ENCODE data around the gene NHSL1.

Gene NHSL1

DNA sequence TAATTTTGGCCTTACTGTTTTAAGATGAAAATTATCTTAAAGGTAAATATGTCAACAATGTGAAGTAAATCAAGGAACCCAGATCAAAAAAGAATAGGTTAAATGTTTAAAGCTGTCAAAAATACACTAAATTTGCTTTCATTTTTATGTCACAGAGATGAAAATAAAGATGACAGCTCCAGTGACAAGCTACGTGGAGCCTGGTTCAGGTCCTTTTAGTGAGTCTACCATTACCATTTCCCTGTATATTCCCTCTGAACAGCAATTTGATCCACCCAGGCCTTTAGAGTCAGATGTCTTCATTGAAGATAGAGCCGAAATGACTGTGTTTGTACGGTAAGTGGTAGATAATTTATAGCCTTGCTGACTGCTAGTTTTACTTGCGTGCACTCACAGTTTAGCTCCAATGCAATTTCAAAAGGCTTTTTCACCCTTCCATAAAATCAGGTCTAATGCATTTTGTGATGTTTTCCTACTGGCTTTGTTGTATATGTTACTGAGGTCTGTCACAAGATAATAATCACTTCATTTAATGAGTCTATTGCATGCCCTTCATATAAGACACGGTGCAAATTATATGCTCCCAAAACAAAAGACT lies 93.4 kb downstream of the NHSL1 start:
- Histone ChIP-seq H3K4me3 (ENCODE audit: low read length) (peak overlapping the region; percentile 94), H3K9me3 (ENCODE audit: control insufficient read depth, low read length) (no peaks in the 10 kb centered on the region), H3K4me1 (ENCODE audit: control insufficient read depth, insufficient read depth, low read length) (peaks cover 50% of the 10 kb centered on the region), H3K9ac (ENCODE audit: low read length) (peak overlapping the region; percentile 96), H3K36me3 (ENCODE audit: control insufficient read depth, insufficient read depth, low read length, severe bottlenecking) (peaks cover 44% of the 10 kb centered on the region), H3K27me3 (replicated peaks; ENCODE audit: control insufficient read depth, insufficient read depth, low read length) (no peaks in the 10 kb centered on the region)
- no peak for DNase-seq (ENCODE audit: low read depth)

DNA sequence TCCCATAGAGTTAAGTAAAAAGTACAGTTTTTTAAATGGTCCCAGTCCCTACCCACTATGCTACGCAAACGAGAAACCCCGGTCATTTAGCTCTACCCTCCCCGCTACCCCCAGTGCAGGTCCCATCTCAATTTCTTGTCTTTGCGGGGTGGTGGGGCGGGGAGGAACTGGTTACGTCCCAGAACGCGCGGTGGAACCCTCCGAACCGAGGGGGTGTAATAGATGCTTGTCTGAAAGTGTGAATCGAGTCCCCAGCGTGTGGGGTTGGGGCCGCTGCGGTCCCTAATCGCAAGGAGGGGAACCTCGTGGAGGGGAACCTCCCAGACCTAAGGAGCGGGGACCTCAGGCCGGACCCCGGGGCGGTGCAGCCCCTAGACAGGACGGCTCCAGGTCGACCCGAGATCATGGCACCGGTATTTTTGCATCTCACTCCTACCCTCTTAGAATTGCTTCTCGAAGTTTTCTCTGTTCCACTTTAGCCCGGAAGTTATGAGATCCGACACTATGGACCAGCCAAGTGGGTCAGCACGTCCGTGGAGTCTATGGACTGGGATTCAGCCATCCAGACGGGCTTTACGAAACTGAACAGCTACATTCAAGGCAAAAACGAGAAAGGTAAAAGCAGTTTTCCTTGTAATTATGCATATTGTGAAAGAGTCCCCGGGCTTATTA lies 94.5 kb downstream of the NHSL1 start:
- H3K36me3 ChIP-seq (ENCODE audit: control insufficient read depth, insufficient read depth, low read length, severe bottlenecking): peaks cover 38% of the 10 kb centered on the region

DNA sequence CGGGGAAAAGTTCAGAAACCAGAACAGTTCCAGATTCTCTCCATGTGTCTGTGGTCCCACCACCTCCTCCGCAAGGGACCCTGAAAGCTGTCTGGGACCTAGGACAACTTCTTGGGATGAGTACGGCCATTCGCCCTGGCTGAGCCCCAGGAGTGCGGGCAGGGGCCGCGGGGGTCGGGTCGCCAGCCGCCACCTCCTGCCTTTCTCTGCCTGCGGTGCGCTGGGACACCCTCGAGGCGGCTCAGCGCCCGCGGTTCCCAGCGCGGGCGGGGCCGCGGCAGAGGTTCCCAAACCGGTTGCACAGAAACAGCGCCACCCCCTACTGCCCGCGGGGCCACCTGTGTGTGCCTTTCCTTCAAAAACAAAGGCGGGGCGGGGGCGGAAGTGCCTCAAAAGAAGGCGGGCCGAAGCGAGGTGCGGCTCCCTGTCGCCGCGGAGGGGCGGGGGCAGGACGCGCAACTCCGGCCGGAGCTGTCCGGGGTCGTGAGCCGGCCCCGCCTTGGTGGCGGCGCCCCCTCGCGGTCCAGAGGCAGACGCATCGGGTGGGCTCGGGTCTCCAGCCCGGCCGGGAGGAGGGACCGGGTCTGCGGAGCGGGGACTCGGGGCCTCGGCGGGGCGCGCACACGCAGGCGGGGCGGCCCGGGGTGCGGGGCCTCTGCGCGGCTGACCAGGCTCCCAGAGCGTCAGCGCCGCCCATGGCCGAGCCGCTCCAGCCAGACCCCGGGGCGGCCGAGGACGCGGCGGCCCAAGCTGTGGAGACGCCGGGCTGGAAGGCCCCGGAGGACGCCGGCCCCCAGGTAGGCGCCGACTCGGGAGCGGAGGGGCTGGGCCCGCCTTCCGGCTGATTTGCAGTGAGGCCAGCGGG lies 95.3 kb downstream of the NHSL1 start, which contains the start of gene HEBP2:
TSS of gene HEBP2 (plus strand) at position 423 of the 865 bp plus-strand sequence. CDS start at position 696, 273 bp downstream.
- H3K9me3 ChIP-seq (ENCODE audit: control insufficient read depth, low read length): no peaks in the 10 kb centered on the region

More for the DNA sequence above, 94.5 kb downstream of the NHSL1 start:
- peak; percentile 52 for DNase-seq (ENCODE audit: low read depth)
- Histone ChIP-seq H3K4me1 (ENCODE audit: control insufficient read depth, insufficient read depth, low read length) (peaks cover 38% of the 10 kb centered on the region), H3K27me3 (replicated peaks; ENCODE audit: control insufficient read depth, insufficient read depth, low read length) (no peaks in the 10 kb centered on the region), H3K9ac (ENCODE audit: low read length) (peak overlapping the region; percentile 96), H3K4me3 (ENCODE audit: low read length) (peak overlapping the region; percentile 94), H3K9me3 (ENCODE audit: control insufficient read depth, low read length) (no peaks in the 10 kb centered on the region)

DNA sequence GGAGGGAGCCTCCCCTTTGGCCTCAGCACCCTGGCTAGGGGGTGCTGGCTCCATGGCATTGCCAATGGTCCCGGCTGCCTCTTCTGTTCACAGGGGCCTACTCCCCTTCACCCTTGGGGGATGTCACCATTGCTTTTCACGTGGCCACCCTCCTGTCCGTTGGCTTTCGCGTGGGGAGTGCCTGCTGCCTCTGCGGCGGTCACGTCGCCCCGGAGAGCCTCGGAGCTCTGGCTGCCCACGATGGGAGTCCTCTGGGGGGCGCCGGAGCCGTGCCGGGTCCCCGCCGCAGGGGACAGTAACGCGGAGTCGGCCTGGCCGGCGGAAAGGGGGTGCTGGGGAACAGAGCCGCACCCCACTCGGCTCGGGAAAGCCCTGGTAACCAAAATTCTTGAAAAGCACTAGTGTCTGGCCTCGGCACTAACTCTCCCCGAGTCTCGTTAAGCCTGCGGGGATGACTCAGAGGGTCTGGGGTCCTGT lies 95.9 kb downstream of the NHSL1 start:
- peaks cover 24% of the 10 kb centered on the region for H3K36me3 ChIP-seq (ENCODE audit: control insufficient read depth, insufficient read depth, low read length, severe bottlenecking)
- peaks cover 25% of the 10 kb centered on the region for H3K4me1 ChIP-seq (ENCODE audit: control insufficient read depth, insufficient read depth, low read length)
- no peaks in the 10 kb centered on the region for H3K9me3 ChIP-seq (ENCODE audit: control insufficient read depth, low read length)
- peak overlapping the region; percentile 96 for H3K9ac ChIP-seq (ENCODE audit: low read length)
- no peaks in the 10 kb centered on the region for H3K27me3 ChIP-seq (replicated peaks; ENCODE audit: control insufficient read depth, insufficient read depth, low read length)
- H3K4me3 ChIP-seq (ENCODE audit: low read length): peak overlapping the region; percentile 94
- DNase-seq (ENCODE audit: low read depth): peak; percentile 54

More for the DNA sequence above, 95.3 kb downstream of the NHSL1 start, which contains the start of gene HEBP2:
- DNase-seq (ENCODE audit: low read depth): peak; percentile 92
- Histone ChIP-seq H3K9ac (ENCODE audit: low read length) (peak within 1 kb of the TSS; percentile 96), H3K36me3 (ENCODE audit: control insufficient read depth, insufficient read depth, low read length, severe bottlenecking) (peaks cover 30% of the 10 kb centered on the region), H3K4me3 (ENCODE audit: low read length) (peak within 1 kb of the TSS; percentile 94), H3K27me3 (replicated peaks; ENCODE audit: control insufficient read depth, insufficient read depth, low read length) (no peaks in the 10 kb centered on the region), H3K4me1 (ENCODE audit: control insufficient read depth, insufficient read depth, low read length) (peaks cover 31% of the 10 kb centered on the region)

DNA sequence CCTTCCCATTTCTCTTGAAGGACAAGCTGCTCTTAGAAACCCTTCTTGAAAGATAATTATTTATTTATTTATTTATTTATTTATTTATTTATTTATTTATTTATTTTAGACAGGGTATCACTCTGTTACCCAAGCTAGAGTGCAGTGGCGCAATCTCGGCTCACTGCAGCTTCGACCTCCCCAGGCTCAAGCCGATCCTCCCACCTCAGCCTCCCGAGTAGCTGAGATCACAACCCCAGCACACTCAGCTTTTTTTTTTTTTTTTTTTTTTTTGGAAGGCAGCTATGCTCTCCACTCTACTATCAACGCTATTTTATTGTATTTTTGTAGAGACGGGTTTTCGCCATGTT lies 96.5 kb downstream of the NHSL1 start:
- Histone ChIP-seq H3K27me3 (replicated peaks; ENCODE audit: control insufficient read depth, insufficient read depth, low read length) (no peaks in the 10 kb centered on the region), H3K4me3 (ENCODE audit: low read length) (peak overlapping the region; percentile 94), H3K36me3 (ENCODE audit: control insufficient read depth, insufficient read depth, low read length, severe bottlenecking) (peaks cover 22% of the 10 kb centered on the region), H3K9ac (ENCODE audit: low read length) (peak overlapping the region; percentile 96), H3K4me1 (ENCODE audit: control insufficient read depth, insufficient read depth, low read length) (peaks cover 21% of the 10 kb centered on the region), H3K9me3 (ENCODE audit: control insufficient read depth, low read length) (no peaks in the 10 kb centered on the region)
- DNase-seq (ENCODE audit: low read depth): no peak

DNA sequence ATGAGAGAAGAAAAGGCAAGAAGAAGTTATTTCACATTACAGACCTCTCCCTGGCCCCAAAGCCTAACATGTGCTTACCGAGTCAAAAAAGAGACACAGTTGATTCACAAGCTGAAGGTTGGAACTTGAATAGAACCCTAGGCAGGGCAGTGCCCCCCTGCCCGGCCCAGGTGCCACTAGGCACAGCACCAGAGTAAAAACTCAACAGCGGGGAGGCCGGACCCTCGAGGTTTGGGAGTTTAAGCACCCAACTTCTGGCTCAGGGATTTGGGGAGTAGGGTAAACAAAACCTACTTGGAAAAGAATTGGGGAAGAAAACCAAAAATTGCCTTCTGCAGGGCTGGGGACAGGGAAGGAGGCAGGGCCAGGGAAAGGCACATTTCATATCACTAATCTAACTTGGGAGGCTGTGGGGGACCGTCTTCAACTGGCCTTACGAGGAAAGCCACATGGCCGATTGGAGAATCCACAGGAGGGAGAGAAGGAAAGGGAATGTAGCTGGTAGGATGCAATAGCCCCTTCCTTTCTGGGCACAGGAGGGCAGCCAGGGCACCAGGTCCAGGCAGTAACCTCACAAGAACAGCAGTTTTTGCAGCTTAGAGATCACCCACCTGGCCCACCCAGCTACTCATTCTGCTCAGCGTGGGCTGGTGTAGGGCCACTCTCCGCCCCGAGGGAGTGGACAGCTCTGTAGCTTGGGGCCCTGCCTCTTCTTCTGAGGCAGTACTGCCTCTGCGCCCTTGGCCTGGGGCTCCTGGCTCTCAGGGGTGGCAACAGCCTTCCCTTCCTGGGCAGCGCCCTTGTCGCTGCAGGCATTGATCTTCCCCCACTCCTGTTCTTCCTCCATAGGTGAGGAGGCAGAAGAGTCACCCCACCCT lies 97.1 kb downstream of the NHSL1 start:
- DNase-seq (ENCODE audit: low read depth): no peak

DNA sequence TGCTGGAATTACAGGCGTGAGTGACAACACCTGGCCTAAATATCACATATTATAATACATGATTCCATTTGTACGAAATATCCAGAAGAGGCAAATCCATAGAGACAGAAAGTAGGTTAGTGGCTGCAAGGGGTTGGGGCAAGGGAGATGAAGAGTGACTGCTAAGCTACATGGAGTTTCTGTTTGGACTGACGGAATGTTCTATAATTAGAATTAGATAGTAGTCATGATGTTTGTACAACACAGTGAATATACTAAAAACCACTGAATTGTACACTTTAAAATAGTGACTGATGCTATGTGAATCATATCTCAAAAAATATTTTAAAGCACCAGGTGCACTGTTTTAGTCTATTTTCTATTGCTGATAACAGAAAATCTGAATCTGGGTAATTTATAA lies 99.0 kb downstream of the NHSL1 start:
- Histone ChIP-seq H3K4me1 (ENCODE audit: control insufficient read depth, insufficient read depth, low read length) (peaks cover 4% of the 10 kb centered on the region), H3K9ac (ENCODE audit: low read length) (no peak overlapping the region), H3K27me3 (replicated peaks; ENCODE audit: control insufficient read depth, insufficient read depth, low read length) (no peaks in the 10 kb centered on the region), H3K36me3 (ENCODE audit: control insufficient read depth, insufficient read depth, low read length, severe bottlenecking) (no peaks in the 10 kb centered on the region), H3K4me3 (ENCODE audit: low read length) (no peak overlapping the region), H3K9me3 (ENCODE audit: control insufficient read depth, low read length) (no peaks in the 10 kb centered on the region)
- DNase-seq (ENCODE audit: low read depth): no peak

More for the DNA sequence above, 97.1 kb downstream of the NHSL1 start:
- H3K9ac ChIP-seq (ENCODE audit: low read length): no peak overlapping the region
- H3K9me3 ChIP-seq (ENCODE audit: control insufficient read depth, low read length): no peaks in the 10 kb centered on the region
- no peak overlapping the region for H3K4me3 ChIP-seq (ENCODE audit: low read length)
- H3K27me3 ChIP-seq (replicated peaks; ENCODE audit: control insufficient read depth, insufficient read depth, low read length): no peaks in the 10 kb centered on the region
- peaks cover 16% of the 10 kb centered on the region for H3K36me3 ChIP-seq (ENCODE audit: control insufficient read depth, insufficient read depth, low read length, severe bottlenecking)
- H3K4me1 ChIP-seq (ENCODE audit: control insufficient read depth, insufficient read depth, low read length): peaks cover 15% of the 10 kb centered on the region

DNA sequence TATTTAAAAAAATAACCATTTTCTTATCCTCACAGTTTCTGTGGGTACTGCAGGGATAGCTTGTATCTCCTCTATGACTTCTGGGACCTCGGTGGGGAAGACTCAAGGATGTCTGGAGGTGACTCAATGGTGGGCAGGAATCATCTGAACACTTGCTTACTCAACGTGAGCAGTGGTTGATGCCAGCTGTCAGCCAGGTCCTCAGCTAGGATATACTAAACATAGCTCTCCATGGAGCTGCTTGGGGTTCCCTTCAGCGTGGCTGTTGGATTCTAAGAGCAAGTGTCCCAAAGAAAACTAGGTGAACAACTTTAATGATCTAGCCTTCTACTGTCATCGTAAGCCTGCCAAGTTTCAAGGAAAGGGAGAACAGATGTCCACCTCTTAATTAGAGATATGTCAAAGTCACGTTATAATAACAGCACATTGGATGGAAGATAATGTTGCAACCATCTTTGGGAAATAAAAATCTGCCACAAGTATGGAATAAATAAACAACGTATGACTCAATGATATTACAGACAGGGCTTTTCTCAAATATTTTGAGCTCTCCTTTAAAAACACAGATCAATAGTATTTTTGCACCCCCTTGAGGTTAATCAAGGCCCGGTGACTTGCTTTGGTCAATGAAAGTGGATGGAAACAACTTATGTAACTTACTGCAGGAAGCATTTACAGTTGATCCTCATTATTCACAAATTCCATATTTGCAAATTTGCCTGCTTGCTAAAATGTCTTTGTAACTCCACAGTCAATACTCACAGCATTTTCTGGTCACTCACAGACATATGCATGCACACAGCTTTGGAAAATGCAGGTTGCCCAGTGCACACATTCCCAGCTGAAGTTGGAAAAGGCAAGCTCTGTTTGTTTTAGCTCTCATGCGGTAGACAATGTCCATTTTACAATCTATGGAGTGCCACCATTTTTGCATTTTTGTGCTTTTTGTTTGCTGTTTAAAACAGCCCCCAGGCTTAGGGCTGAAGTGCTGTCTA lies 101.9 kb downstream of the NHSL1 start:
- Histone ChIP-seq H3K4me3 (ENCODE audit: low read length) (no peak overlapping the region), H3K9ac (ENCODE audit: low read length) (no peak overlapping the region), H3K36me3 (ENCODE audit: control insufficient read depth, insufficient read depth, low read length, severe bottlenecking) (no peaks in the 10 kb centered on the region), H3K9me3 (ENCODE audit: control insufficient read depth, low read length) (no peaks in the 10 kb centered on the region), H3K27me3 (replicated peaks; ENCODE audit: control insufficient read depth, insufficient read depth, low read length) (no peaks in the 10 kb centered on the region), H3K4me1 (ENCODE audit: control insufficient read depth, insufficient read depth, low read length) (no peaks in the 10 kb centered on the region)
- peak; percentile 36 for DNase-seq (ENCODE audit: low read depth)

DNA sequence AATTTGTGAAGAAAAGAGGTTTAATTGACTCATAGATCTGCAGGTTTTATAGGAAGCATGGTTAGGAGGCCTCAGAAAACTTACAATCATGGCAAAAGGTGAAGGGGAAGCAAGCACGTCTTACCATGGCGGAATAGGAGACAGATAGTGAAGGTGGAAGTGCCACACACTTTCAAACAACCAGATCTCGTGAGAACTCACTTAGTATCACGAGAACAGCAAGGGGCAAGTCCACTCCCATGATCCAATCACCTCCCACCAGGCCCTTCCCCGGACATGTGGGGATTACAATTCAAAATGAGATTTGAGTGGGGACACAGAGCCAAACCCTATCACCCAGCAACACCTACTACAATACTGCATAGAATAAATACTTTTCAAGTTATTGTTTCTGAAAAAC lies 102.6 kb downstream of the NHSL1 start:
- Histone ChIP-seq H3K9ac (ENCODE audit: low read length) (no peak overlapping the region), H3K27me3 (replicated peaks; ENCODE audit: control insufficient read depth, insufficient read depth, low read length) (no peaks in the 10 kb centered on the region), H3K36me3 (ENCODE audit: control insufficient read depth, insufficient read depth, low read length, severe bottlenecking) (no peaks in the 10 kb centered on the region), H3K9me3 (ENCODE audit: control insufficient read depth, low read length) (no peaks in the 10 kb centered on the region), H3K4me1 (ENCODE audit: control insufficient read depth, insufficient read depth, low read length) (no peaks in the 10 kb centered on the region), H3K4me3 (ENCODE audit: low read length) (no peak overlapping the region)
- no peak for DNase-seq (ENCODE audit: low read depth)

All from adipocyte (in vitro differentiated cells).